GM21529 (cell line): Measurements from ENCODE around the gene UHMK1.

ENCODE experiments used
- ATAC-seq: cut with Tn5 transposase; IDR thresholded peaks from one replicate; pipeline ENCODE4 v1.9.1; 2021; ENCODE audit not compliant: unreplicated experiment

Gene UHMK1

DNA sequence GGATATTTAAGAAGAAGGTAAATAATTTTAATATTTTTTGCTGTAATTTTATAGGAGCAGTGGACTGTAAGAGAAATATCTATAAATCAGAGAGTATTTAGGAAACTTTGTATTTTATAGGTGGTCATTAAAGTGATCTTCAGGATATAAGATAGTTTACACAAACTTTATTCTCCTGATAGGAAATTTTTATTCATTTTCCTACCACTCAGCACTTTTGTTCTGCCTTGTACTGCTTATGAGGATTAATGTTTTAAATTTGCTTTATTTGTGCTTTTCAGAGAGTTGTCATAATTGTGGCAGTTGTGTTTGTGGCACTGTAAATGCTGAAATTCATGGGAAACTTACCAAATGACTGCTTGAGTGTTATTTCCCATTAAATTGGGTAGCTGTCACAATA lies 29.7 kb downstream of the UHMK1 start:
- no peak for ATAC-seq

GRCh38 chr1:162530307-162530987 lies 32.8 kb downstream of the UHMK1 start:
- ATAC-seq: peak; percentile 92

DNA sequence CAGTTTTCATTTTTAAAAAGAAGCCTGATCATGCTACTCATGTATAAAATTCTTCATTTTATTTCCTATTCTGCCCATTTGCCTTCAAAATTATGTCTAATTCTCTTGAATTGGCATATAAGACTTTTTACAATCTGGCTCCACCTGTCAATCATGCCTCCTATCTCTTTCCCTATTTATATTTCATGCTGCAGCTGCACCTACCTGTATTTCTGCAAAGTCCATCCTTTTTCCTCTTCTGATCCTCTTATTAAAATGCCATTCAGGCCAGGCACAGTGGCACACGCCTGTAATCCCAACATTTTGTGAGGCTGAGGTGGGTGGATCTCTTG lies 33.3 kb downstream of the UHMK1 start:
- no peak for ATAC-seq

DNA sequence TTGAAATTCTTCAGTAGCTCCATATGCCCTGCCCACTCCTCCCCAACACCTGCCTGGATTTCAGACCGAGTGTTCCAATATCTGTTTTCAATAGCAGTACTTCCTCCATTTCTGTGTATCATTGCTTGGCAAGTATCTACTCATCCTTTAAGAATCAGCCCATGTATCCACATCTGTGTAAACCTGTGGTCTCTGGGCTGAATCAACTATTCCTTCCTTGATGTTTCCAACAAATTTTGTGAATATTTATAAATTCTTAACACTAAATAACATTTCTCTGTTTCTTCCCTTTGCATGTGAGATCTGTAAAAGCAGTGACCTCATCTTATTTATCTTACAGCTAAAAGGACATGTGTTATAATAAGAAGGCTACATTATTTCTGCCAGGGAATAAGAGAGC lies 37.9 kb downstream of the UHMK1 start:
- no peak for ATAC-seq

DNA sequence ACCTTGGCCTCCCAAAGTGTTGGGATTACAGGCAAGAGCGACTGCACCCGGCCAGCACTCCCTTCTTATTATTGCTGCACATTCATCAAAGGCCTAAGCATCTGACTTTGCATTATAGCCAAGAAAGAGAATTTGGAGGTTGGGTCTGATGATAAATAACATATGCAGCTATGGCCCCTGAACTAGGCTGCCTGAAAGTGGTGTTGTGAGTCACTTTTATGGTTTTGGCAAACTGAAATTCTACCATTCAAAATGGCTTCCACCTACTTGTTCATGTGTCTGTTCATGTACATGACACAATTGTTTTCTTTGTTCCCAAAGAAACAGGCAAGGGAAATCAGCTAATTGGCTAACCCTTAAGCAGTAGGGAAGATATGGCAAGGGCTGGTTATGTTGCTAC lies 38.9 kb downstream of the UHMK1 start:
- no peak for ATAC-seq

DNA sequence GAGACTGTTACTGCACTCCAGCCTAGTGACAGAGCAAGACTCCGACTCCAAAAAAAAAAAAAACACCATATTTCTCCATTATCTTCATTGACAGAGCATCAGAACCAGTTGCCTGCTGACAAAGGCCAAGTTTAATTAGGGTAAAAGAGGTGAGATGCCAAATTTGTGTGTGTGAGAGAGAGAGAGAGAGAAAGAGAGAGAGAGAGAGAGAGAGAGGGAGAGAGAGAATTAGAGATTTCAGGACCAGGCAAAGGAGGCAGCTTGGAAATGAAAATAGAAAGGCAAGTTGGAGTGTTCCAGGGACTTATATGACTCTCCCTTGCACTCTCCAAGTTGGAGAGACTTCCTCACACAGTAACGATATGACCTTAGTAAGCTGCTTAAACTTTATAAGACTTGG lies 39.6 kb downstream of the UHMK1 start:
- no peak for ATAC-seq

DNA sequence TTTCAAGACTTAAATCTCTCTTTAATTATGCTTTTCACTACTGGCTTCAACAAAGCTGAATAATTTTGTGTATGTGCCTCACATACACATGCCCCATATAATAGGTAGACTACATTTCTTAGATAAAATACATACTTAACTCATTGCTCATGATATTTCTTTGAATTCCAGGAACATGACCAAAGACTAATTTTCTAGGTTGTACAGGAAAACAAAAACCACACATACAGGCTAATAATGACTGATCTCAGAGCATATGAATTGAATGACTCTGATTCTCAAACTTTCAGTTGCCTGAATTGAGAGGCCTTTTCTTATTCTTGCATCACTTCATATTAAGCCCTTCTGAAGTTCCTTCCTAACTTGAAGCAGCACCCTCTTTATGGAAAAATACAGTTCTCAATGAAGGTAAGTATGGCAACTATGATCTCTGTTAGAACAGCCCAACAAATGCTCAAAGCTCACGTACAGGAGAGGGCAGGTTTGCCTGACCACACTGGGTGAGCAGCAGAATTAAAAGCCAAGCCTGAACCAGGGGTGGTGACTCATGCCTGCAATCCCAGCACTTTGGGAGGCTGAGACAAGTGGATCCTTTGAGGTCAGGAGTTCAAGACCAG lies 41.3 kb downstream of the UHMK1 start:
- no peak for ATAC-seq

- ATAC-seq: no peak
Observed at GRCh38 chr1:162541619-162542141, 44.1 kb downstream of the UHMK1 start.

DNA sequence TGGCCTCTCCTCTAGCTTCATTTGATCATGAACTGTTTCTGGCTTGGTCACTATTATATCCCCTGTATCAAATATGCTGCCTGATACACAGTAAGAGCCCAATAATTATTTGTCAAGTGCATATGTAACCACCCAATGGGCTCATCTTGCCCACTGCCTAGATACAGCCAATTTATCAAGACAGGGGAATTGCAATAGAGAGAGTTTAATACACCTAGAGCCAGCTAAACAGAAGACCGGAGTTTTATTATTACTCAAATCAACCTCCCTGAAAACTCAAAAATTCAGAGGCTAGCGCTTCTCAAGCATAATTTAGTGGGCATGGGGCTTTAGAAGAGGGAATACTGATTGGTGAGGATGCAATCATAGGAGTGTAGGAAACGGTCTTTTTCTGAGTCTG lies 45.6 kb downstream of the UHMK1 start:
- no peak for ATAC-seq

GRCh38 chr1:162548170-162548569 lies 50.6 kb downstream of the UHMK1 start:
- no peak for ATAC-seq

DNA sequence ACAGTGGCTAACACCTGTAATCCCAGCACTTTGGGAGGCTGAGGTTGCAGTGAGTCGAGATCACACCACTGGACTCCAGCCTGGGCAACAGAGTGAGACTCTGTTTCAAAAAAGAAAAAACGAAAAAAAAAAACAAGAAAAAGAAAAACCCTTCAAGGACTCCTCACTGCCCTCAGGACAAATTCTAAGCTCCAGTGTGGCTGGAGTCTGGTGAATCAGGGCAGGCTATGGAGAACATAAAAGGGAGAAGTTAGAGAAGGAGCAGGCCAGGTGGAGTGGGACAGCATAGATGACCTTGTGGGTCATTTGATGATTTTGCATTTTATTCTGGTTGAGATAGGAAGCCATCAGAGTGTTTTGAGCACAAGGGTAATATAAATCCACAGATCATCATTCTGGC lies 51.4 kb downstream of the UHMK1 start:
- no peak for ATAC-seq

- ATAC-seq: no peak
Observed at GRCh38 chr1:162550925-162551324, 53.3 kb downstream of the UHMK1 start.

DNA sequence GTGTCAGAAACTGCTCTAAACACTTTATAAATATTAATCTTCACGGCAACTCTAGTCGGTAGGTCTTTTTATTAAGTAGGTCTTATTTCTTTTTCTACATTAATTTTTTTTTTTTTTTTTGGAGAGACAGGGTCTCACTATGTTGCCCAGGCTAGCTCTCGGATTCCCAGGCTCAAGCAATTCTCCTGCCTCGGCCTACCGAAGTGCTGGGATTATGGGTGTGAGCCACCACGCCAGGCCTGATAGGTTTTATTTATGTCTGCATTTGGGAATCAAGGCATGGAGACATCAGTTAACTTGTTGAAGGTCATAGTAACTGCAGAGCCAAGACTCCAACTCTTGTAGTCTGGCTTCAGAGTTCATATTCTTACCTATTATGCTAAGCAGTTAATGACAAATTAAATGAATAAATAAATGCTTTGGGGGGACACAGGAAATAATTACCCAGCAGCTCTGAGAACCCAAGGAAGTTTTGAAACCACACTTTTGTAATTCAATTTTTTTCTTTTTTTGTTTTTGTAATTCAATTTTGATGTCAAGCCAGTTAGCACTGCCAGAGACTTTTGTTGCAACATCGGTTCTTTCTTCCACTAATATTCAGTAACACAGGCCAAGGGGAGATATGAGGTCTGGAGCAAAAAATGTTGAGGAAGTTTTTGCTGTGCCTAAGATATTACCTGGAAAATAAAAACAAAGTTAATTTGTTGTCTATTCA lies 54.5 kb downstream of the UHMK1 start:
- ATAC-seq: no peak

DNA sequence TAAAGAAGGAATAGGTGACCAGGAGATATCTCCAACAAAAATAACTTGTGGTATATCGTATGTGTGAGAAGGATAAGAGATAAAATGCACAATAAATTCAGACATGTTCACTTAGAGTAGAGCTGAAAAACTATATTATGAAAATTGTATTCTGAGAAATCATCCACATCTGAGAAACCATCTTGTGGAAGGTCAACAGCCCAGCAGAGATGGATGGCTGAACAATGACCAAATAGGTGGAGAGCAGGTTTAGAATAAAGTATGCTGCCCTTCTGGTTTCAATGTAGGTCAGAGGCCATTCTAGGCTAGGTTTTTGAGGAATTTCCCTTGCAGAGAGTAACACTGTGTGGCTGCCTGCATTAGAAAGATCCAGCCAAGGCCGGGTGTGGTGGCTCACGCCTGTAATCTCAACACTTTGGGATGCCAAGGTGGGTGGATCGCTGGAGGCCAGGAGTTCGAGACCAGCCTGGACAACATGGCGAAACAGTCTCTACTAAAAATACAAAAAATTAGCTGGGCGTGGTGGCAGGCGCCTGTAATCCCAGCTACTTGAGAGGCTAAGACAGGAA lies 55.1 kb downstream of the UHMK1 start:
- ATAC-seq: no peak

DNA sequence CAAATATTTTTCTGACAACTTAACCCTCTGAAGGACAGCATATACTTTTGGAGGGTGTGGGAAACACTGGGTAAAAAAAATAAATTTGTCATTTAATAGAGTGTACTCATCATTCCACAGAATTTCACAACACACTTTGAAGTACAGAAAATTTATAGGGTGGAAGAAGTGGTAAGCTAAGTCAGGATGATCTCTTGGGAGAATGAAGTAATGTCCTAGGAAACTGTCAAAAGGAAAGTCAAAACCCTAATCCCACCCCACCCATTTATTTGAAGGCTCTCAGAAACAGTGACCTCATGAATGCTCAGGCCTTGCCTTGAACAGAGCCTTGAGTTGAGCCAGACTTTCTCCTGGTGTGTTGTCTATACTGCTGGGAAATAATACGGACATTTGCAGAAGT lies 56.6 kb downstream of the UHMK1 start:
- ATAC-seq: no peak

DNA sequence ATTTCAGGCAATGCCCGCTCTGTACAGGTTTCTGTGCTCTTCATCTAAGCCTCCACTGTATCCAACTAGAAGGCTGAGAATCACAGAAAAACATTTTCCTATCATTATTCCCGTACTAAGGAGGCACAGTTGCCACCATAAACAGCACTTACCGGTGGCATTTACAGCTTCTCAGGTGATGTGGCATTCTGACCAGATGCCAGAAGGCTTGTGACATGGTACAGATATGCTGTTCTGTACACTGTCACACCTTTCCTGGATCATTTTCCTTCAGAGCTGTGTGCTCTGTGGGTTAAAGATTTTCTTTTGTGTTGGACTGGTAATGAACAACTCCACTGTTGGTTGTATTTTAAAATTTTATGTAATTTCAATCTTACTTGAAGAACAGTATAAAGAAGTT lies 59.9 kb downstream of the UHMK1 start:
- no peak for ATAC-seq

- no peak for ATAC-seq
Observed at GRCh38 chr1:162560303-162561036, 62.9 kb downstream of the UHMK1 start.

DNA sequence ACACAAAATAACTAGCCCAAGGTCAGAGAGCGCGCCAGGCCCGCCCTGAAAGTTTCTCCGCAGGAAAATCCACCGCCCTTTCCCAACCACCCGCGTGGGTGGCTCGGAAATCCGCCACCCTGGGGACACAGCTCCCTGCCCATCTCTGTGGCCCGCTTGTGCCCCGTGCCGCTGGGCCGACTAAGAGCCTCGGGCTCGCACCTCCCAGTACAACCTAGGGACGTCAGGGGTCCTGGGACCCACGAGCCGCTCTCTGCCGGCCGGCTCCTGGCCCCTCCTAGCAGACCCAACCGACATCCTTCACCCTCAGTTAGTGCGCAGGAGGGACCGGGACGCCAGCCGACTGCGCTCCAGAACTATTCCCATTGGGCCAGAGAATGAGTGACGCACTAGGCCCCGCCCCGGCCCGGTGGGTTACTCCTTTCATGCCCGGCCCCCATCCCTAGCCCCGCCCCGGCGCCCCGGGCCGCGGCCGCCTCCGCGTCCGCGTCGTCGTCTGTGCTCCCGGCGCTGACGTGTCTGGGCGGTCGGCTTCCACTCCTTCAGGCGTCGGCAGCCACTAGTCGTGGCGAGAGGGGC lies 63.5 kb downstream of the UHMK1 start:
- ATAC-seq: peak; percentile 95

GRCh38 chr1:162561616-162562469 lies 64.2 kb downstream of the UHMK1 start, which contains the start of gene UAP1:
Gene UAP1, plus strand, starts transcription at chr1:162561722. Its CDS starts 4,347 bp downstream, at chr1:162566069.
- peak; percentile 41 for ATAC-seq

- ATAC-seq: no peak
Observed at GRCh38 chr1:162562470-162562828, 64.8 kb downstream of the UHMK1 start.
